ENCODE results near the gene SUMF2. TPM values are rescaled to one million over a fixed set of nuclear protein-coding genes. Genes with fewer than 3 reads are reported as not detected.

Gene SUMF2
- total and polyA plus RNA-seq, 2 of the 13 experiments (the other 11 are each of a cell fraction or from before 2014, with no cell fraction given) = 48.9 to 54.4 TPM

DNA sequence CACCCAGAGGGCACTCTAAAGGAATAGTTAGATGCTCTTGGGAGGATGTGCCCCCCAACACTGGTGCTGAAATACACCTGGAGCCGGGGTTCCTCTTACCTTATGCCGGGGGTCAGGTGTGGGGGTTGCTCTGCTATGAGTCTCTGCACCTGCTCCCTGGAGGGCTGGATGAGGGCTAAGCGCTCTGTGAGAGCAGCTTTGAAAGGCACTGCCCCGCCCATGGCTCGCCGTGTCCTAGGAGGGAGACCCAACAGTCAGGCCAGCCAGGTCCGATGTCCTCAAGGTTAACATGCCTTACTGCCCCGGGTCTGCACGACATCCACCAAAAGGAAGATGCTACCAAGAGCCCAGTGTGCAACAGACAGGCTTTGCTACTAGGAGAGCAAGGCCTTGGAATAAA, 44.6 kb upstream of the SUMF2 start:
- WGBS (ENCODE audit: low lambda C conversion rate) = 97% methylated on average over 5 of the region's 9 CpGs
- Histone ChIP-seq H3K4me1 (ENCODE audit: insufficient read depth, low read length) (peaks cover 14% of the 10 kb centered on the region; the same call in 1 of the 2 replicates), H3K27me3 (ENCODE audit: control insufficient read depth in 1 of 2, insufficient read depth in 2 of 2, low read length in 2 of 2) (no peaks in the 10 kb centered on the region), H3K9me3 (ENCODE audit: low read length) (no peaks in the 10 kb centered on the region), H4K20me1 (ENCODE audit: insufficient read depth, low read length) (no peaks in the 10 kb centered on the region), H3K27ac (ENCODE audit: extremely low read length, insufficient read depth, low read length) (no peak overlapping the region), H2AFZ (ENCODE audit: low read length) (no peak overlapping the region), H3K4me2 (ENCODE audit: low read depth, low read length) (no peak overlapping the region), H3K36me3 (replicated peaks in 1 of 2; ENCODE audit: control insufficient read depth in 1 of 2, insufficient read depth in 2 of 2, low read length in 2 of 2) (peaks cover 16 to 64% of the 10 kb centered on the region in 2 experiments), H3K4me3 (replicated peaks in 1 of 3; ENCODE audit: insufficient read depth in 1 of 3, low read depth in 2 of 3, low read length in 3 of 3) (no peak overlapping the region), H3K79me2 (ENCODE audit: insufficient read depth, low read length) (peaks cover 12% of the 10 kb centered on the region), H3K9ac (ENCODE audit: insufficient read depth, low read depth, low read length) (no peak overlapping the region)
- intact Hi-C loops (cut with micrococcal nuclease; ENCODE audit: unreplicated experiment) = no loop called here
- no TSS peak for BruUV-seq (replicated peaks)
- POLR2A ChIA-PET = interaction anchor here (1.5 kb wide), 1 partner anchor 15 kb away, joined by 7 read pairs; no protein-coding TSS in a partner anchor
- CTCF ChIA-PET (ENCODE audit: low intra/inter-chr PET ratio, low total read pairs) = no interaction called here
- in situ Hi-C loops (cut with HindIII; ENCODE audit: extremely low pct_ligation_motif_present, low pct_unique_long_range_greater_than_20kb) = no loop called here
- no peak for DNase-seq (ENCODE audit: low spot score)
- FAIRE-seq = no peak
- ATAC-seq = no peak
- TF ChIP-seq, protein P1, sequence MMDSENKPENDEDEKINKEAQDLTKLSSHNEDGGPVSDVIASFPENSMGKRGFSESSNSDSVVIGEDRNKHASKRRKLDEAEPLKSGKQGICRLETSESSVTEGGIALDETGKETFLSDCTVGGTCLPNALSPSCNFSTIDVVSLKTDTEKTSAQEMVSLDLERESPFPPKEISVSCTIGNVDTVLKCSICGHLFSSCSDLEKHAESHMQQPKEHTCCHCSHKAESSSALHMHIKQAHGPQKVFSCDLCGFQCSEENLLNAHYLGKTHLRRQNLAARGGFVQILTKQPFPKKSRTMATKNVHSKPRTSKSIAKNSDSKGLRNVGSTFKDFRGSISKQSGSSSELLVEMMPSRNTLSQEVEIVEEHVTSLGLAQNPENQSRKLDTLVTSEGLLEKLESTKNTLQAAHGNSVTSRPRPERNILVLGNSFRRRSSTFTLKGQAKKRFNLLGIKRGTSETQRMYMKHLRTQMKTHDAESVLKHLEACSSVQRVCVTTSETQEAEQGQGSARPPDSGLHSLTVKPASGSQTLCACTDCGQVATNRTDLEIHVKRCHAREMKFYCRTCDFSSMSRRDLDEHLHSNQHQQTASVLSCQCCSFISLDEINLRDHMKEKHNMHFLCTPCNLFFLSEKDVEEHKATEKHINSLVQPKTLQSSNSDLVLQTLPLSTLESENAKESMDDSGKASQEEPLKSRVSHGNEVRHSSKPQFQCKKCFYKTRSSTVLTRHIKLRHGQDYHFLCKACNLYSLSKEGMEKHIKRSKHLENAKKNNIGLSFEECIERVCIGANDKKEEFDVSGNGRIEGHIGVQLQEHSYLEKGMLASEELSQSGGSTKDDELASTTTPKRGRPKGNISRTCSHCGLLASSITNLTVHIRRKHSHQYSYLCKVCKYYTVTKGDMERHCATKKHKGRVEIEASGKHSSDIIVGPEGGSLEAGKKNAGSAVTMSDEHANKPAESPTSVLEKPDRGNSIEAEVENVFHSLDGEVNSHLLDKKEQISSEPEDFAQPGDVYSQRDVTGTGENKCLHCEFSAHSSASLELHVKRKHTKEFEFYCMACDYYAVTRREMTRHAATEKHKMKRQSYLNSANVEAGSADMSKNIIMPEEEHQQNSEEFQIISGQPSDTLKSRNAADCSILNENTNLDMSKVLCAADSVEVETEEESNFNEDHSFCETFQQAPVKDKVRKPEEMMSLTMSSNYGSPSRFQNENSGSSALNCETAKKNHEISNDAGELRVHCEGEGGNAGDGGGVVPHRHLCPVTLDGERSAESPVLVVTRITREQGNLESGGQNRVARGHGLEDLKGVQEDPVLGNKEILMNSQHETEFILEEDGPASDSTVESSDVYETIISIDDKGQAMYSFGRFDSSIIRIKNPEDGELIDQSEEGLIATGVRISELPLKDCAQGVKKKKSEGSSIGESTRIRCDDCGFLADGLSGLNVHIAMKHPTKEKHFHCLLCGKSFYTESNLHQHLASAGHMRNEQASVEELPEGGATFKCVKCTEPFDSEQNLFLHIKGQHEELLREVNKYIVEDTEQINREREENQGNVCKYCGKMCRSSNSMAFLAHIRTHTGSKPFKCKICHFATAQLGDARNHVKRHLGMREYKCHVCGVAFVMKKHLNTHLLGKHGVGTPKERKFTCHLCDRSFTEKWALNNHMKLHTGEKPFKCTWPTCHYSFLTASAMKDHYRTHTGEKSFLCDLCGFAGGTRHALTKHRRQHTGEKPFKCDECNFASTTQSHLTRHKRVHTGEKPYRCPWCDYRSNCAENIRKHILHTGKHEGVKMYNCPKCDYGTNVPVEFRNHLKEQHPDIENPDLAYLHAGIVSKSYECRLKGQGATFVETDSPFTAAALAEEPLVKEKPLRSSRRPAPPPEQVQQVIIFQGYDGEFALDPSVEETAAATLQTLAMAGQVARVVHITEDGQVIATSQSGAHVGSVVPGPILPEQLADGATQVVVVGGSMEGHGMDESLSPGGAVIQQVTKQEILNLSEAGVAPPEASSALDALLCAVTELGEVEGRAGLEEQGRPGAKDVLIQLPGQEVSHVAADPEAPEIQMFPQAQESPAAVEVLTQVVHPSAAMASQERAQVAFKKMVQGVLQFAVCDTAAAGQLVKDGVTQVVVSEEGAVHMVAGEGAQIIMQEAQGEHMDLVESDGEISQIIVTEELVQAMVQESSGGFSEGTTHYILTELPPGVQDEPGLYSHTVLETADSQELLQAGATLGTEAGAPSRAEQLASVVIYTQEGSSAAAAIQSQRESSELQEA (CRISPR knock-in tag; IDR thresholded peaks at IDR 0.05; ENCODE audit: not compliant biosample characterization) = no peak
- TF ChIP-seq, protein P2, sequence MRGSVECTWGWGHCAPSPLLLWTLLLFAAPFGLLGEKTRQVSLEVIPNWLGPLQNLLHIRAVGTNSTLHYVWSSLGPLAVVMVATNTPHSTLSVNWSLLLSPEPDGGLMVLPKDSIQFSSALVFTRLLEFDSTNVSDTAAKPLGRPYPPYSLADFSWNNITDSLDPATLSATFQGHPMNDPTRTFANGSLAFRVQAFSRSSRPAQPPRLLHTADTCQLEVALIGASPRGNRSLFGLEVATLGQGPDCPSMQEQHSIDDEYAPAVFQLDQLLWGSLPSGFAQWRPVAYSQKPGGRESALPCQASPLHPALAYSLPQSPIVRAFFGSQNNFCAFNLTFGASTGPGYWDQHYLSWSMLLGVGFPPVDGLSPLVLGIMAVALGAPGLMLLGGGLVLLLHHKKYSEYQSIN (CRISPR knock-in tag; IDR thresholded peaks at IDR 0.05; ENCODE audit: borderline replicate concordance) = no peak
- TF ChIP-seq RCOR2 (CRISPR knock-in tag; IDR thresholded peaks at IDR 0.05) = no peak
- no peak for TF ChIP-seq PRDM15 (CRISPR knock-in tag; IDR thresholded peaks at IDR 0.05)
- TF ChIP-seq SALL1 (CRISPR knock-in tag; IDR thresholded peaks at IDR 0.05) = no peak
- no peak for TF ChIP-seq SRF (IDR thresholded peaks at IDR 0.05; ENCODE audit: low read depth, low read length)
- no peak for TF ChIP-seq RXRB (CRISPR knock-in tag; IDR thresholded peaks at IDR 0.05; ENCODE audit: borderline replicate concordance)
- TF ChIP-seq ZNF17 (CRISPR knock-in tag; IDR thresholded peaks at IDR 0.05) = no peak
- TF ChIP-seq GABPA (IDR thresholded peaks at IDR 0.05; ENCODE audit: low read depth, low read length) = no peak
- TF ChIP-seq GABPA (CRISPR knock-in tag; IDR thresholded peaks at IDR 0.05; ENCODE audit: low read depth) = no peak
- TF ChIP-seq SAP130 (CRISPR knock-in tag; IDR thresholded peaks at IDR 0.05; ENCODE audit: low read depth) = no peak

All from HepG2 (cell line).